Vagina (tissue), 2 donors: Measurements from ENCODE around the gene SLC22A23.

Experiments used
- POLR2A ChIP-seq, 2 donors: fragments of 450-650 bp; IDR thresholded peaks; one replicate each; pipeline ENCODE4 v1.6.1; 2017; ENCODE audit warnings: antibody characterized with exemption in 2 of 2, mild to moderate bottlenecking in 2 of 2, moderate library complexity in 2 of 2
- POLR2AphosphoS5 ChIP-seq, 2 donors: sonication (generic); formaldehyde crosslinking; IDR thresholded peaks; one replicate each; pipeline ENCODE4 v1.9.0; 2017; ENCODE audit warnings: antibody characterized with exemption in 2 of 2, mild to moderate bottlenecking in 2 of 2, low read depth in 1 of 2; ENCODE audit not compliant: insufficient read depth in 1 of 2
- TF ChIP-seq, protein P1 (sequence below), 3 experiments: fragments of 450-650 bp in 2 of 3; fragments of 200-600 bp in 1 of 3; sonication (generic) in 1 of 3; IDR thresholded peaks; one replicate each; pipeline ENCODE4 v1.5.1; 2017 to 2019; ENCODE audit warnings: antibody characterized with exemption in 3 of 3, mild to moderate bottlenecking in 2 of 3, moderate library complexity in 2 of 3

DNA sequence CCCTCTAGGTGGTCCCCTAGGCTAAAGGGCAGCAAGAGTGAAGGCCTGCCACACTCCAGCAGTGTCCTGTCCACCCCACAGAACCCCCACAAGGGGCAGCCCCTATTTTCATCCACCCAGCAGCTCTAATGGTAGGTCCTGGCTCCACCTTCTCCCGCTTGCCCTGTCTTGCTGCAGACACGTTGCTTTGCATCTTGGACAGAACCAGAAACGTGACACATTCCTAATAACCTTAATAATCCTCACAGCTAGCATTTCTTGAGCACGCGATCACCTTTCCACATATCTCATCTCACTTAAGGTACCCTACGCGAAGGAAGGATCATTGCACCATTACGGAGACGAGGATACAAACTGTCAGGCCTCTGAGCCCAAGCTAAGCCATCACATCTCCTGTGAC is 11.7 kb upstream of the SLC22A23 start:
- TF ChIP-seq, protein P1, sequence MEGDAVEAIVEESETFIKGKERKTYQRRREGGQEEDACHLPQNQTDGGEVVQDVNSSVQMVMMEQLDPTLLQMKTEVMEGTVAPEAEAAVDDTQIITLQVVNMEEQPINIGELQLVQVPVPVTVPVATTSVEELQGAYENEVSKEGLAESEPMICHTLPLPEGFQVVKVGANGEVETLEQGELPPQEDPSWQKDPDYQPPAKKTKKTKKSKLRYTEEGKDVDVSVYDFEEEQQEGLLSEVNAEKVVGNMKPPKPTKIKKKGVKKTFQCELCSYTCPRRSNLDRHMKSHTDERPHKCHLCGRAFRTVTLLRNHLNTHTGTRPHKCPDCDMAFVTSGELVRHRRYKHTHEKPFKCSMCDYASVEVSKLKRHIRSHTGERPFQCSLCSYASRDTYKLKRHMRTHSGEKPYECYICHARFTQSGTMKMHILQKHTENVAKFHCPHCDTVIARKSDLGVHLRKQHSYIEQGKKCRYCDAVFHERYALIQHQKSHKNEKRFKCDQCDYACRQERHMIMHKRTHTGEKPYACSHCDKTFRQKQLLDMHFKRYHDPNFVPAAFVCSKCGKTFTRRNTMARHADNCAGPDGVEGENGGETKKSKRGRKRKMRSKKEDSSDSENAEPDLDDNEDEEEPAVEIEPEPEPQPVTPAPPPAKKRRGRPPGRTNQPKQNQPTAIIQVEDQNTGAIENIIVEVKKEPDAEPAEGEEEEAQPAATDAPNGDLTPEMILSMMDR (IDR thresholded peaks at IDR 0.05), result no peak
- TF ChIP-seq POLR2A (IDR thresholded peaks at IDR 0.05), result no peak
- no peak for TF ChIP-seq POLR2AphosphoS5 (IDR thresholded peaks at IDR 0.05; ENCODE audit: insufficient read depth in 1 of 2, low read depth in 1 of 2)
